GM12892 (cell line): Measurements from ENCODE around the gene OTOGL.

Source experiments
- POLR2A ChIP-seq: IDR thresholded peaks from 2 replicates; pipeline ENCODE4 v1.6.1; 2011; ENCODE audit warnings: low read depth, low read length, control low read depth
- POLR2AphosphoS5 ChIP-seq: IDR thresholded peaks from 2 replicates; pipeline ENCODE4 v1.6.1; 2011; ENCODE audit warnings: low read depth, low read length, control low read depth

DNA sequence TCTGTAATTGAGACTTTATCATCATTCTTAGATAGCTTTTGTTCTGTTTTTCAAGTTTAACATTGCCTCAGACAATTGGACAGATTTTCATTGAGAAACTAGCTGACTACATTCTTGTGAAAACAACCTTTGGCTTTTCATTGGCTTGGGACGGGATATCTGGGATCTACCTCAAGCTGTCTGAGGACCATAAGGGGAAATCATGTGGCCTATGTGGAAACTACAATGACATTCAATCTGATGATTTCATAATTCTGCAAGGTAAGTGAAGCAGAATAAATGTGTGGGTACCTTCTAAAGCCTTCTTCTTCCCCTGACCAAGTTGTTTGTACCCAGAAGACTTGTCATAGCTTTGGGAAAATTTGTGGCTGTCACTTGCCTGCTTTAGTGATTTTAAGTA, 133.5 kb downstream of the OTOGL start:
- TF ChIP-seq POLR2A (no peak), POLR2AphosphoS5 (no peak)
